ENCODE results near the gene BTBD6. TPM values are rescaled to one million over a fixed set of nuclear protein-coding genes. Genes with fewer than 3 reads are reported as not detected.
A peak's percentile ranks its signal among the peaks of the same experiment; 100 is the strongest.

Gene BTBD6
- total RNA-seq, 1 donor from 2014 or later: 45.3 TPM

- Histone ChIP-seq H3K27ac (replicated peaks) (peak overlapping the region; percentile 95), H3K9me3 (replicated peaks) (no peaks in the 10 kb centered on the region), H3K27me3 (ENCODE audit: low read depth) (peaks cover 41% of the 10 kb centered on the region), H3K4me1 (peaks cover 93% of the 10 kb centered on the region), H3K4me3 (no peak overlapping the region), H3K36me3 (no peaks in the 10 kb centered on the region)
- no peak for DNase-seq
- intact Hi-C loops (cut with micrococcal nuclease): no loop called here
- TF ChIP-seq CTCF (IDR thresholded peaks at IDR 0.05; ENCODE audit: borderline replicate concordance): peak; percentile 35
Measured at GRCh38 chr14:105201156-105201924, 47.0 kb upstream of the BTBD6 start.

GRCh38 chr14:105201925-105202513, 46.3 kb upstream of the BTBD6 start:
- Histone ChIP-seq H3K4me3 (no peak overlapping the region), H3K4me1 (peaks cover 91% of the 10 kb centered on the region), H3K27ac (replicated peaks) (peak overlapping the region; percentile 95), H3K36me3 (no peaks in the 10 kb centered on the region), H3K9me3 (replicated peaks) (no peaks in the 10 kb centered on the region), H3K27me3 (ENCODE audit: low read depth) (peaks cover 35% of the 10 kb centered on the region)
- intact Hi-C loops (cut with micrococcal nuclease): no loop called here
- TF ChIP-seq CTCF (IDR thresholded peaks at IDR 0.05; ENCODE audit: borderline replicate concordance): no peak
- DNase-seq: no peak

GRCh38 chr14:105203057-105203531, 45.2 kb upstream of the BTBD6 start:
- intact Hi-C loops (cut with micrococcal nuclease): no loop called here
- Histone ChIP-seq H3K36me3 (no peaks in the 10 kb centered on the region), H3K27ac (replicated peaks) (peak overlapping the region; percentile 95), H3K4me1 (peaks cover 89% of the 10 kb centered on the region), H3K4me3 (no peak overlapping the region), H3K9me3 (replicated peaks) (no peaks in the 10 kb centered on the region), H3K27me3 (ENCODE audit: low read depth) (peaks cover 24% of the 10 kb centered on the region)
- peak; percentile 73 for DNase-seq
- peak; percentile 95 for TF ChIP-seq CTCF (IDR thresholded peaks at IDR 0.05; ENCODE audit: borderline replicate concordance)

GRCh38 chr14:105203701-105204100, 44.6 kb upstream of the BTBD6 start:
- intact Hi-C loops (cut with micrococcal nuclease): no loop called here
- Histone ChIP-seq H3K36me3 (no peaks in the 10 kb centered on the region), H3K27ac (replicated peaks) (peak overlapping the region; percentile 83), H3K4me1 (peaks cover 83% of the 10 kb centered on the region), H3K4me3 (no peak overlapping the region), H3K9me3 (replicated peaks) (no peaks in the 10 kb centered on the region), H3K27me3 (ENCODE audit: low read depth) (peaks cover 18% of the 10 kb centered on the region)
- TF ChIP-seq CTCF (IDR thresholded peaks at IDR 0.05; ENCODE audit: borderline replicate concordance): no peak
- DNase-seq: no peak

GRCh38 chr14:105204206-105204930, 44.0 kb upstream of the BTBD6 start:
- Histone ChIP-seq H3K4me1 (peaks cover 79% of the 10 kb centered on the region), H3K27me3 (ENCODE audit: low read depth) (peaks cover 11% of the 10 kb centered on the region)
- peak; percentile 76 for DNase-seq

More at GRCh38 chr14:105204206-105204930, 44.0 kb upstream of the BTBD6 start:
- H3K4me3 ChIP-seq: no peak overlapping the region
- intact Hi-C loops (cut with micrococcal nuclease): no loop called here
- TF ChIP-seq CTCF (IDR thresholded peaks at IDR 0.05; ENCODE audit: borderline replicate concordance): no peak
- H3K36me3 ChIP-seq: peaks cover 4% of the 10 kb centered on the region
- no peaks in the 10 kb centered on the region for H3K9me3 ChIP-seq (replicated peaks)
- peak overlapping the region; percentile 83 for H3K27ac ChIP-seq (replicated peaks)
